Measurements from ENCODE around the gene PRRT1.
A peak's percentile ranks its signal among the peaks of the same experiment; 100 is the strongest.
"Not testable (repeated sequence)": the region's sequence is repeated elsewhere in the genome, so short reads cannot be mapped to it uniquely, and the experiment has no call there.

PRRT1 gene

DNA sequence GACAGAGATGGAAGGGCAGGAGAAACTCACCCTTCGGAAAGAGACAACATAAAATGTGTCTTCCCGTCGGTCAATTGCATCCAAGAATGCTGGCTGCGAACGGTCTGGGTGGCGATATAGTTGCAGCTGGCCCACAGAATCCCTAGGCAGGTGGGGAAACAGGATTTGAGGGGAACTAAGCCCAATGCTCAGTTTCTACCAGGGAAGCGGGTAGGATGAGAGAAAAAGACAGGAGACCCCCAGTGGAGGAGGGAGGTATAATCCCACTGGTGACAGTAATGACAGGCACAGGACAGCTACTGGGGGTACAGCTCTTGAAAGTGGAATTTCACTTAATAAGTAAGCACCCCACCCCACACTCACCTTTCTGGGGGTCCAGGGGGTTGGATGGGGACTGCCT is 35.1 kb downstream of the PRRT1 start:
- DNase-seq, result no peak

DNA sequence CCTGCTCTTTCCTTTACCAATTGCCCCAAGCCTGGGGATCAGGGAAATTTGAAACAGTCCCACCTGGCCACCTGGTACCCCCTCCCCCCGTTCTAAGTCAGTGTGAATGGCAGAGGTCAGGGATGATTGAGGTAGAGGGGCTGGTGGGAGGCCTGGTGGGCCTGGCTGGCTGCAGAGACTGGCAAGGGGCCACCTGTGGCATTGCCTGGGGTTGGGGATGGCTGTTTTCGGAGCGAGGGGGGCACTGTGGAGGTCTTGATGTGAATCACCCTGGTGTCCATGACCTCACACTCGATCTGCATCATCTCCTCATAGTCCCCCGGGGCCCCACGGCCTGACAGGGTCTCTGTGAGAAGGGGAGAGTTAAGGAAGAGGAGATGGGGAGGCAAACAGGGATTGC is 36.1 kb downstream of the PRRT1 start:
- no peak for DNase-seq

DNA sequence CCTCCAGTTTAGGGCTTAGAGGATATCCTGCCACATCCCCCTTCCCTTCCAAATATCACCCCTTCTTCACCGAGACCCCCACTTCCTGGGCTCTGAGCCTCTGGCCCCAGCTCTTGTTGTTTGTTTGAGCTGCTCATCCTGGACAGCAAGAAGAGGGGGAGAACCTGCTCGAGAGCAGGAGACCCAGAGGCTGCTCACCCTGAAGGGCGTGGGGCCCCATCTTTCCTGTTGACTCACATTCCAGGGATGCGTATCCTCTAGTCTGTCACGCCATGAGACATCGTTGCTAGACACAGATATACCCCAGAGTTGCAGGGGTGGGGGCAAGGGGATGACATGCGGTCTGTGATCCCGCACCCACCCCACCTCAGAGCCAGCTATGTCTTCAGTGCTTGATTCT is 36.9 kb downstream of the PRRT1 start:
- DNase-seq, result no peak

DNA sequence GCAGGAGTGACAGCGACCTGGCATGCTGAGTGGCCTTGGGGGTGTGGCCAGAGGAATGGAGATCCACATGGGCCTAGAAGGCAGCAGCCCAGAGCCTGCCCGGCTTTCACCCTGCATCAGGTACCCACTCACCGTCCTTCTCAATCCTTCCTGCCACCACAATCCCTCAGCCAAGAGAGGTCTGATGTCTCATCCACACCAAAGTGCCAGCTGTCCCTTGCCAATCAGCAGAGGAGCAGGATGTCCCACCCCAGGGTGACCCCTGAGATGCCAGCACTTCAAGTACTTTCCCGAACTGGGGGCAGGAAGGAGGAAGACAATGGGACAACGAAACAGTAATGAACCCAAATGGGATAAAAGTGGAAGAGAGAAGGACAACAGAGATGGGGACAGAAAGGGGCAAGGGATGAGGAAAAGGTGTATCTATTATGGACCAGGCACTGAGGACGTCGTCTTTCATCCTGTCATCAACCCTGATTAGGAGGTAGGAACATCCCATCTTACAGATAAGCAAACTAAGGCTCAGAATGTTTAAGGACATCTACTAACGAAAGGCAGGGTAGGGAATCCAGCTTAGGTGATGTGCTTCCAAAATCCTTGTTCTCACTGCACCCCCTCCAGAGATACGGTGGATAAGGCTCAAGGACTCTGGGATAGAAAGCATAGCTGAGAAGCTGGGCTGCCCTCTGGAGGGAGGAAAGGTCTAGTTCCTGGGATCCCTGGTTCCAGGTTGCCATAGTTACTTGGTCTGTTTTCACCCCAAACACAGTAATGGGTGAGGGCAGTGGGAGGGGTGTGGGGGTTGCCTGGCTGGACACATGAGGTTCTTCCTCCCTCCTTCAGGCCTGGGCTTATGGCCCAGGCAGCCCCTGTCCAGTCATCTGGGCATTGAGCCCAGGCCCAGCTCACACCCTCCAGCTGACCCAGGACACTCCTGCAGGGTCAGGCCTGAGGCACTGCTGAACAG is 38.1 kb downstream of the PRRT1 start:
- DNase-seq, result no peak

DNA sequence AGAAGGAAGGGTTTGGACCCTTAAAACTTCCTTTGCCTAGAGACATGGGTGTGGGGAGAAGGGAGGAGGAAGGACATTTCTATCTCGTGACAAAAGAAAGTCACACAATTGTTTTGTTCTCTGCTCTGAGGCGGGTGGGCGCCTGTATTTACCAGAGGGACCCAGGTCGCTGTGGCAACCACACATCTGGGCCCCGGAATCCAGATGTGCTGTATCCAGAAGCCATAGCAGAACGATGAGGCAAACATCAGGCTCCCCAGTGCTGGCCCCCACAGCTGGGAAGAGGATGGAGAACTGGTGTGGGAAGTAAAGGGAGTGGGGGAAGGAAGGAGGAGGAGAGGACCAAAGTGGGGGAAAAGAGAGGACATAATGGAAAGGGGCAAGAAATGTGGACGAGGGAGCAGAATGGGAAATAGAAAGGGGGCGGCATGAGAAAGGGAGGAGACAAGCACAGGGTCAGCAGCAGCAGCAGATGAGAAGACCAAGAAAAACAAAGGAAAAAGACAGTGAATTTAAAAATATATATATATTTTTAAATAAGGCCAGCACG is 39.2 kb downstream of the PRRT1 start:
- no peak for DNase-seq

DNA sequence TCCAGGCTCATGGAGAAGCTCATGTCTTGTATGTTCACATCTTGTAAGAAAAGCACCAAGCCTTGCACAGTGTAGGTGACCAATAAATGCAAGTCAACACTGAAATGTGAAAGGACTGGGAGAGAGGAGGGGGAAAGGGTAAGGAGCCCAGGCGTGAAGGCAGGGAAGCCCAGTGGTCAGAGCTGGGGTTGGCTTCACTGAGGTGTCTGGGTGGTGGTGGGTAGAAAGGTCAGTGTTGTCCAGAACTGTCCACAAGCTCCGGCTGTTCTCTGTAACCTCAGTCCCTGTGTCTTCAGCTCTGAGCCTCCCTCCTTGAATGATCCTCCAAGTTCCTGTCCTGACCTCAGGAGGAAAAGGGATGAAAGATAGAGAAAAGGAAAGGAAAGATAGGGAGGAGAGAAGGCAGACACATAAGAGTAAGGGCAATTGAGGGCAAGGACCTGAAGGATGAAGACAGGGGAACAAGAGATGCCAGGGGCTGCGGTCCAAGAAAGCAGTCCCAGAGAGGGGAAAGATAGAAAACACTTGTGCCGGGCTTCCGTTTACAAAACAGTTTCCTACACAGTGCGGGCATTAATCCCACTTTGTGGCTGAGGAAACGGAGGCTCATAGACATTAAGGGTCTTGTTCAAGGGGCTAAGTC is 40.2 kb downstream of the PRRT1 start:
- no peak for DNase-seq

DNA sequence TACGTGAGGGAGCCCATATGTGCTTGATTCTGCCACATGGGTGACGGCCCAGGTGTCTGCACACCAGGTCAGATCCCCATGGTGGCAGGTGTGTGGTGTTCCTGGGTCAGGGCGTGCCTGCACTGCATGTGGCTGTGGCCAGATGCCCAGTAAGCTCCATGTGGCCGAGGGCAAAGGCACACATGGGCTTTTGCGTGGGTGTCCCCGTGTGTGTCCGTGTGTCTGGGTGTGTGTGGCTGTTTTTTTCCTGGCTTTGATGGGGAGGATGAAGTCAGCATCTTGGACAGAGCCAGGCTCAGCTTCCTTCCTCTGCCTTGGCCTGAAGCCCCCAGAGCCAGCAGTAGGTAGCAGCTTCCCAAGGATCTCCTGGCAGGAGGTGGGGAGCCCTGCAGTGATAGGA is 41.1 kb downstream of the PRRT1 start:
- DNase-seq, result no peak

DNA sequence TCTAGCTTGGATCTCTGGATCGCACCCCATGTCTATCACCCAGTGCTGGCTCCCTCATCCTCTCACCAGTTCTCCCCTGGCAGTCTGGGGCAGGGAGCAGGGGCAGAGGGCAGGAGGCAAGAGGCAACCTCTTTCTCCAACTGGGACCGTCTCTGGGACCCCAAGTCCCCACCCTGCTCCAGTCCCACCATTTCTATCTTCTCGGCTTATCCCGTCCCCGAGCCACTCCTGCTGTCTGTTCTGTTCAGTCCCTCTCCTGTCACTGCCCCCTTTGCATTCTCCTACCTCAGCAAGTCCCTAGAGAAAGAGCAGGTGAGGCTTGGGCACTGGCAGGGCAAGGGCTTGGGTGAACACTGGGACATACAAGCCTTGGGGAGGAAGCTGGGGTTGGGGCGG is 42.0 kb downstream of the PRRT1 start:
- DNase-seq, result no peak

DNA sequence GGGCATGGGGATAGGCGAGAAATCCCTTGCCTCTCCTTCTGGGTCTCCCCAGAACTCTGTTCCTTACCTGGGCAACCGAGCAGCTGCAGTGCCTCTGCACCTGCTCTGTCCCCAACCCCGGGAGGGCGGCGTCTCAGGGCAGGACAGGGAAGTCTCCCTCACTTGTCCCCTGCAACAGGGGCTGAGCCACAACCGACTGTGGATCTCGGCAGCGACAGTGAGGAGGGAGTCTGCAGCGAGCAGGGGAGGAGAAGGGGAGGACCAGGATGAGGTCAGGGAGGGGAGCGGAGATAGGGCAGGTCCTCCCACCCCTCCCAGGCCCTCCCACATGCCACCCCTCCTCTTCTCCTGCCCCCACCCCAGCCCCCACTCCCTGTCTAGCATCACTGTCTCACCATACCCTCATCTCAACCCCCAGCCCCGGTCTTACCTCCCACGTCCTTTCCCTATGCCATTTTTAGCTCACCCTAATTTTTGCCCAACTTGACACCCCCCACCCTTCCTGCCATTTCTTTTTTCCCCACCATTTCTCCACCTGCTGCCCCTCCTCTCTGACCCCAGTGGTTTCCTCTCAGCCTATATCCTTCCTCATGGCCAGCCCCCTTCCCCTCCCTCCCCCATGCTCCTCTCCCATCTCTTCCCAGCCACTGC is 42.5 kb downstream of the PRRT1 start, which contains the start of gene TNXB:
Gene TNXB (minus strand): TSS at position 225 of the 651 bp plus-strand sequence. CDS start 11,140 bp downstream, outside the sequence.
- DNase-seq, result no peak

DNA sequence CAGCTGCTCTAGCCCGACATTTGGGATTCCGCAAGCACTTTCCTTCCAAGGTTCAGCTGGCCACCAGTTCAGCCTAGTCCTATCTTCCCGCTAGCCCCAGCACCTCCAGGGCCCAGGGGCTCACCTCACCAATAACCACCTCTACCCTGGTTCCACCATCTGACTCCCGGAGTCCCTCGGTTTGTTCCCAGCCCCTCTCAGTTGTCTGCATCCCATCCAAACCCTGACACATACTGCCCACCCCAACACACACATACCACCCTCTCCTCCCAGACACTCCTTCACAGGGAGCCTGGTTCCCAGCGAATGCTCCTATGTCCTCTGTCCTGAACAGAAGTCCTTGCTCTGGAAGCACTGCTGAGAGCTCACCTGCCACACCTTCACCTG is 43.0 kb downstream of the PRRT1 start:
- no peak for DNase-seq

DNA sequence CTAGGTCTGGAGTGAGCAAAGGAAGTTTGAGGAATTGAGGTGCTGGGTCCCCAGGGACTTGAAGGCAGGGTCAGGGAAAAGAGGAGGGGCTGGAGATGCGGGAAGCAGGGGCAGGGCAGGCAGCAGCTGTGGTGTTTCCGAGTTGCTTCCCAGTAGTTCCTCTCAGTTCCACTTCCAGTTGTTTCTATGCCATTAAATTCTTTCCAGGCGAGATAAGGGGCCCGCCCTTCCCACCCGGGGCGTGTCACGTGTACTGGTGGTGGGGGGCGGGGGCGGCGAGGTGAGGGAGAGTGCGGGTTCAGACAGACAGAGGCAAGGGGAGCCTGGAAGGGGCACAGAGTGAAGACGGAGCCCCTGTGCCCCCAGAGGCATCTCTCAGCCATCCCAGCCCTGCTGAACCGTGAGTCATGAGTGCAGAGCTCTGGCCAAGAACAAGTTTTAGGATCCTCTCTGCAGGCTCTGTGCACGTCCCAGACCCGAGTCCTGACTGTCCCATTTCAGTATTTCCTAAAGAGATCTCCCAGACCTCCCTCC is 43.6 kb downstream of the PRRT1 start:
- no peak for DNase-seq

DNA sequence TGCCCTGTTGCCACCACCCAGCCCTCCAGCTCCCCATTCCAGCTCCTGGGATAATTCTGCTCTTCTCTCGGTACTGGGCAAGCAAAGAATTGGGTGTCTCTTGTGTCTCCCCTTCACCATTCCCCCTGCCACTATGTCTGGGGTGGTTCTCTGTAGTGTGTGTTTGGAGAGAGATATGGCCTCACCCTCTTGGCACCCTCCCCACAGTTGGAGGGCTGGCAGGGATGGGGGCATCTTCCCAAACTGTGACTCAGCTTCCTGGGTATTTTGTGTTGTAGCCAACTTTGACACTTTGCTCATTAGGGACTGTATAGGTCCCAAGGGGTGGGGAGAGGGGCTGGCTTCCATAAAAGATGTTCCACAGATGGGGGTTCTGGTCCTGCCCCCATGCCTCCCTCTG is 44.3 kb downstream of the PRRT1 start:
- peak; percentile 14 for DNase-seq

DNA sequence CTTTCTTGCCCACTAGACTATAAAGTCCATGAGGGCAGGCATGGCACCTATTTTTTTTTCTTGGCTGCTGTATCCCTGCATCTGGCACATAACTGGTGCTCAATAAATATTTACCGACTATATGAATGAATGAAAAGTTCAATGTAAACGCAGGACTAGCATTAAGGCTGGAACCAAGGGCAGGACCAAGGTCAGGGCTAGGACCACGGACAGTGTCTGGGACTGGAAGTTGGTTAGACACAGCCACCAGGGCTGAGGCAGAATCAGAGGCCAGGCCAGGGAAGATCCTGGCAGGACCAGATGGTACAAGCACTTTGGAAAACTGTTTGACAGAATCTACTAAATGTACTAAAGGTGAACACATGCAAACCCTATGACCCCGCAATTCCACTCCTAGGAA is 46.3 kb downstream of the PRRT1 start:
- no peak for DNase-seq

DNA sequence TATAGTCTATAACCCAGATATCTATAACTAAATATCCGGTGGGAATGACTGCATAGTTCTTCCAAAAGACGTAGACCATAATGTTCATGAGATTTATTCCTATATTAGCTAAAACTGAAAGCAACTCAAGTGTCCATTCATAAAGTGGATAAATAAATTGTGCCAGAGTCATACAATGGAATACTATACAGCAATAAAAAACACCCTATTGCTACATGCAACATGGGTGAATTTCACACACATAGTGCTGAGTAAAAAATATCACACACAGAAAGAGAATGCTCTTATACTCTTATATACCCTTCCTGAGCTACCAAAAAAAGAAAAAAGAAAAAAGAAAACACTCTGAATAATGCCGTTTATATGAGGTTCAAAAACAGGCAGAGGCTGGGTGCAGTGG is 49.5 kb downstream of the PRRT1 start:
- DNase-seq, result no peak

DNA sequence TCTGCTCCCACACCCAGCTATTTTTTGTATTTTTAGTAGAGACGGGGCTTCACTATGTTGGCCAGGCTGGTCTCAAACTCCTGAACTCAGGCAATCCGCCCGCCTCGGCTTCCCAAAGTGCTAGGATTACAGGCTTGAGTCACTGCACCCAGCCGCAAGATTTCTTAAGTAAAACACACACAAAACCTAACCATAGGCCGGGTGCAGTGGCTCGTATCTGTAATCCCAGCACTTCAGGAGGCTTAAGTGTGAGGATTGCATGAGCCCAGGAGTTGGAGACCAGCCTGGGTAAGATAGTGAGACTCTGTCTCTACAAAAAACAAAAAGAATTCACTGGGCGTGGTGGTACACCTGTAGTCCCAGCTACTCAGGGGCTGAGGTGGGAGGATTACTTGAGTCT is 51.5 kb downstream of the PRRT1 start:
- DNase-seq, result not testable (repeated sequence)
